Measurements from ENCODE around the gene SHC4. TPM values are rescaled to one million over a fixed set of nuclear protein-coding genes. Genes with fewer than 3 reads are reported as not detected.

Gene SHC4
- polyA plus RNA-seq, 1 of the 3 experiments (the other 2 are of a cell fraction), result 1.6 TPM

DNA sequence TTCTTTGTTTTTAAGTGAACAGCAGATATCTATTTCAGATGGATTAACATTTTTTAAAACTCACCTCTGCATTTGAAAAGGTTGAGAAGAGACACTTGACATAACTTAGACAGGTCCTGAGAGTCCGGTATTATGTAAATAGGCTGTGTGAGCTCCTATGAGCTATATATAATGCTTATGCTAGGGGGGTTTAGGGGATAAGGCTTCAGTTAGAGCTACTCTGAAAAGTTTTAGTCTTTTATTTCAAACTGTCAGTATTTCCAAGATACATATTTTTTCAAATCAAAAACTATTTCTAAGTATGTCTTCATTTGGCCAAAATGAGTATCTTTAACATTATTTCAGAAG lies 16.9 kb downstream of the SHC4 start:
- no peaks in the 10 kb centered on the region for H4K20me1 ChIP-seq (ENCODE audit: insufficient read depth)
- H3K36me3 ChIP-seq (replicated peaks in 1 of 2; ENCODE audit: control insufficient read depth in 1 of 2, insufficient read depth in 2 of 2, low read length in 1 of 2), result no peaks in the 10 kb centered on the region
- TF ChIP-seq CHD2 (IDR thresholded peaks at IDR 0.05; ENCODE audit: low read length, partially characterized antibody) (no peak), GABPA (IDR thresholded peaks at IDR 0.05; ENCODE audit: low read depth) (no peak), MAX (IDR thresholded peaks at IDR 0.05; ENCODE audit: low read depth) (no peak), CTCF (IDR thresholded peaks at IDR 0.05) (no peak), RFX5 (IDR thresholded peaks at IDR 0.05; ENCODE audit: low read length) (no peak), TCF12 (IDR thresholded peaks at IDR 0.05) (no peak), NFIC (IDR thresholded peaks at IDR 0.05; ENCODE audit: borderline replicate concordance) (no peak), JUND (IDR thresholded peaks at IDR 0.05) (no peak), FOXM1 (IDR thresholded peaks at IDR 0.05; ENCODE audit: low read depth) (no peak), YY1 (IDR thresholded peaks at IDR 0.05; ENCODE audit: low read depth) (no peak), IRF3 (IDR thresholded peaks at IDR 0.05; ENCODE audit: low read depth, low read length) (no peak), USF1 (IDR thresholded peaks at IDR 0.05; ENCODE audit: borderline replicate concordance, low read depth) (no peak), MXI1 (IDR thresholded peaks at IDR 0.05; ENCODE audit: low read depth, low read length) (no peak), POLR2AphosphoS5 (IDR thresholded peaks at IDR 0.05; ENCODE audit: low read depth, low read length) (no peak)
- TF ChIP-seq, protein P1, sequence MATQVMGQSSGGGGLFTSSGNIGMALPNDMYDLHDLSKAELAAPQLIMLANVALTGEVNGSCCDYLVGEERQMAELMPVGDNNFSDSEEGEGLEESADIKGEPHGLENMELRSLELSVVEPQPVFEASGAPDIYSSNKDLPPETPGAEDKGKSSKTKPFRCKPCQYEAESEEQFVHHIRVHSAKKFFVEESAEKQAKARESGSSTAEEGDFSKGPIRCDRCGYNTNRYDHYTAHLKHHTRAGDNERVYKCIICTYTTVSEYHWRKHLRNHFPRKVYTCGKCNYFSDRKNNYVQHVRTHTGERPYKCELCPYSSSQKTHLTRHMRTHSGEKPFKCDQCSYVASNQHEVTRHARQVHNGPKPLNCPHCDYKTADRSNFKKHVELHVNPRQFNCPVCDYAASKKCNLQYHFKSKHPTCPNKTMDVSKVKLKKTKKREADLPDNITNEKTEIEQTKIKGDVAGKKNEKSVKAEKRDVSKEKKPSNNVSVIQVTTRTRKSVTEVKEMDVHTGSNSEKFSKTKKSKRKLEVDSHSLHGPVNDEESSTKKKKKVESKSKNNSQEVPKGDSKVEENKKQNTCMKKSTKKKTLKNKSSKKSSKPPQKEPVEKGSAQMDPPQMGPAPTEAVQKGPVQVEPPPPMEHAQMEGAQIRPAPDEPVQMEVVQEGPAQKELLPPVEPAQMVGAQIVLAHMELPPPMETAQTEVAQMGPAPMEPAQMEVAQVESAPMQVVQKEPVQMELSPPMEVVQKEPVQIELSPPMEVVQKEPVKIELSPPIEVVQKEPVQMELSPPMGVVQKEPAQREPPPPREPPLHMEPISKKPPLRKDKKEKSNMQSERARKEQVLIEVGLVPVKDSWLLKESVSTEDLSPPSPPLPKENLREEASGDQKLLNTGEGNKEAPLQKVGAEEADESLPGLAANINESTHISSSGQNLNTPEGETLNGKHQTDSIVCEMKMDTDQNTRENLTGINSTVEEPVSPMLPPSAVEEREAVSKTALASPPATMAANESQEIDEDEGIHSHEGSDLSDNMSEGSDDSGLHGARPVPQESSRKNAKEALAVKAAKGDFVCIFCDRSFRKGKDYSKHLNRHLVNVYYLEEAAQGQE (IDR thresholded peaks at IDR 0.05; ENCODE audit: low read depth, low read length), result no peak
- H3K27ac ChIP-seq (ENCODE audit: low read depth in 2 of 2, low read length in 1 of 2), result no peak overlapping the region
- H2AFZ ChIP-seq (ENCODE audit: low read depth), result no peak overlapping the region
- H3F3A ChIP-seq (replicated peaks; ENCODE audit: insufficient read depth), result peaks cover 14% of the 10 kb centered on the region
- no peak overlapping the region for H3K4me3 ChIP-seq (ENCODE audit: low read depth in 2 of 2, low read length in 1 of 2)
- H3K9ac ChIP-seq, result no peak overlapping the region
- H3K79me2 ChIP-seq (ENCODE audit: insufficient read depth), result no peaks in the 10 kb centered on the region
- H3K9me2 ChIP-seq, result no peaks in the 10 kb centered on the region
- peaks cover 0 to 16% of the 10 kb centered on the region in 2 experiments; a peak in 1 of 4 replicates for H3K4me1 ChIP-seq (ENCODE audit: control insufficient read depth in 1 of 2, insufficient read depth in 2 of 2, low read depth in 1 of 2, low read length in 1 of 2)
- 100% methylated on average over 1 of the region's 1 CpG for WGBS (ENCODE audit: low lambda C conversion rate)
- ChIA-PET POLR2A (no interaction called here), CTCF (interaction anchor here (1.1 kb wide), 1 partner anchor 85 kb away, joined by 4 read pairs; no protein-coding TSS in a partner anchor)
- no peak for DNase-seq
- H3K4me2 ChIP-seq, result no peak overlapping the region
- no peaks in the 10 kb centered on the region for H3K9me3 ChIP-seq
- H3K27me3 ChIP-seq (ENCODE audit: insufficient read depth), result no peaks in the 10 kb centered on the region
